HG03103 (cell line): Measurements from ENCODE around the gene AK1.
"Not testable (repeated sequence)": the region's sequence is repeated elsewhere in the genome, so short reads cannot be mapped to it uniquely, and the experiment has no call there.

Experiments used
- ATAC-seq: cut with Tn5 transposase; IDR thresholded peaks from one replicate; pipeline ENCODE4 v1.9.1; 2021; ENCODE audit warnings: low read depth; ENCODE audit not compliant: unreplicated experiment

Gene AK1

DNA sequence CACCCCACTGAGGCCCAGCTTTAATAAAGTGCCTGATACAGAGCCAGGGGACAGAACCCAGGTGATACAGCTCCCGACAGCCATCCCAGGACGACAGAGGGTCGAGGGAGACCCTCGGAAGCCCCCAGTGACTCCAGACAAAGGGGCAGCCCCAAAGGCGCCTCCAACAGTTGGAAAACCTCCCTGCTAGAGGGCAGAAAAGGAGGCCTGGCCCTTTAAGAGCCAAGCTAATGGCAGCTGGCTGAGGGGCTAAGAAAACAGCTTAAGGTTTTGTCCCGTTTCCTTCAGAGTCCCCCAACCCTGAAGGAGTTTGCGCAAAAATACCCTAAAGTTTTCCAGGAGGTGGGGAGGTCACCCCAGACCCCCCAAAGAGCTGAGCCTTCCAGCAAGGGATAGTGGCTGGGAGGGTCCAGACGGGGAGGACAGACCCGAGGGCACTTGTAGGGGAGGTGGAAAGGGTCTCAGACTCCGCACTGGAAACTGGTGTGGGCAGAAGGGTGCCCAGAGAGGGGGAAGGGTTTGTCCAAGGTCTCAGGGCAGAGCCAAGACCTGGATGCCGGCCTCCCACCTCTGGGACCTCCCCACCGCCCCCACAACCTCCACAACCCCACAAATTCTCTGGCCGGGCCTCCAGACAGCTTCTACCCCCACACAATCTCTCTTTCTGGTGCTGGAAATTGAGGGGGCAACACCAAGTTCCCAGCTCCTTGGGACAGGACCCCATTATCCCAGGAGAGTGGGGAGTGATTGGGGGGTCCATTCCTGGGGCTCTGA is 8.2 kb upstream of the AK1 start:
- ATAC-seq: no peak

DNA sequence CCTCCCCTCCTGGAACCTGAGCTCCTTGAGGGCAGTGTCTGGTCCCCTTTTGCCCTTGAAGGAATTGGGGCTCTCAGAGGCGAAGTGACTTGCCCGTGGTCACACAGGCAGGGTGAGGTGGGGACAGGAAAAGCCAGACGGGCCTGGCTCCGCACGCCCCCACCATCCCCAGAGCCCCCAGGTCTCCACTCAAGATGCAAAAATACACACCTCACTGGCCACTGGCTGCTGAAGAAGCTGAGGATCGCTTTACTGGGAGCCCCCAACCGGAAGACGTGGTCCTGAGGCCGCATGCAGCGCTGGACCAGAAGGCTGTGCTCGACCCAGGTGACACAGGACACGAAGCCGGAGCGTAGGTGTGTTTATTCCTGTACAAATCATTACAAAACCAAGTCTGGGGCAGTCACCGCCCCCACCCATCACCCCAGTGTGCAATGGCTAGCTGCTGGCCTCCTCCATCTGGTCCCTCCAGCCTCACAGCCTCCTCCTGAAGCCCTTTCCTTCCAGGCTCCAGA is 7.6 kb upstream of the AK1 start:
- no peak for ATAC-seq

GRCh38 chr9:127884427-127884911 is 7.0 kb upstream of the AK1 start:
- ATAC-seq: no peak

DNA sequence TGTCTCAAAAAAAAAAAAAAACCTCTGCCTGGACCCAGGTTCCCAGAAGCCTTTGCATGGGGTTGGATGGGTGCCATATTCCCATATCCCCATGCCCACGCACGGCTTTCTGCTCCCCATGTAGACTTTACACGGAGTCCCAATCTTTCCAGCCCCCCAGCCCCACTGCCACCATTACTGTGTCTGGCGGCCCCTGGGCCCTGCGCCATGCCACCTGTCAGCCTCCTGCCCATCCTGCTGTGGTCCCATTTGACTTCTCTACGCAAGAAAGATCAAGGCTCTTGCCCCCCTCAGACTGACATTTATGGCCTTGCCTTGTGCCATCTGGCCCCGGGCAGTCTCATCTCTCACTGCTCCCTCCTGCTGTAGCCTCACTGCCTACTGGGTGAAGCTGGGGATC is 6.5 kb upstream of the AK1 start:
- ATAC-seq: no peak

DNA sequence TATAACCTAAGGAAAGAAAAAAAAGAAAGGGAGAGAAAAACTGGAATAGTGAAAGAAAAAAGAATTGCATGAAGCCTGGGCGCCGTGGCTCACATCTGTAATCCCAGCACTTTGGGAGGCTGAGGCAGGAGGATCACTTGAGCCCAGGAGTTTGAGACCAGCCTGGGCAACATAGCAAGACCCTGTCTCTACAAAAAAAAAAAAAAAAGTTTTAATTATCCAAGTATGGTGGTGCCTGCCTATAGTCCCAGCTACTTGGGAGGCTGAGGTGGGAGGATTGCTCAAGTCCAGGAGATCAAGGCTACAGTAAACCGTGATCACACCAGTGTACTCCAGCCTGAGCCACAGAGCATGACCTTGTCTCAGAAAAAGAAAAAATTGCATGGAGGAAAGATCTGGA is 4.2 kb upstream of the AK1 start:
- not testable (repeated sequence) for ATAC-seq

GRCh38 chr9:127880143-127880542 is 2.7 kb upstream of the AK1 start:
- no peak for ATAC-seq

GRCh38 chr9:127878652-127879390 is 1.3 kb upstream of the AK1 start:
- no peak for ATAC-seq

DNA sequence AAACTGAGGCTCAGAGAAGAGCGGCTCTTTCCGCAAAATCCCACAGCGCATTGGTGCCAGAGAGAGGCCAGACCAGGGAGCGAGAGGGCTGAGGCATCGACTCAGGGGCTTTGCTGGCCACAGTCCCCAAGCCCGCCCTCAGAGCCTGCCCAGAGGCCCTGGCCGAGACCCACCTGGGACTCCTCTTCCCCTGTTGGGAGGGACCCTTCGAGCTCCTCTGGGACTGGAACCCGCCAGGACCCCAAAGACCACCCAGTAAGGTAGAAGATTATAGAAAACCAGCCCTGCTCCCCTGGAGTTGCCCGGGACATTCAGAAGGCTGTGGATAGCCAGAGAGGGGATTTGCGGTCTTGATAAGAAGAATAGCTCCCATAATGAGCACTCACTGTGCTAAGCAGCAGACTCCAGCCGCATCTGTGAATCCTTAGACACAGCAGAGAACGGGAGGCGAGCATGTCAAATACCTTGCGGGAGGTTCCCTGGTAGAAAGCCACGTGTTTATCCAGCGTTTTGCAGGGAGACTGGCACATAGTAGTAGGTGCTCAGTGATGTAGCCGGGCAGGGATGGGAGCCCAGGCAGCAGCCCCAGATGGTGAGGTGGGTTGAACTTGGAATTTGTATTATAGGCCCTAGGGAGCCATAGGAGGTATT is 651 bp upstream of the AK1 start:
- no peak for ATAC-seq

GRCh38 chr9:127876764-127877562 is 512 bp downstream of the AK1 start:
- ATAC-seq: no peak

GRCh38 chr9:127876026-127876763 is 1.3 kb downstream of the AK1 start:
- no peak for ATAC-seq

- ATAC-seq: no peak
Measured at GRCh38 chr9:127875306-127875966, 2.0 kb downstream of the AK1 start.

- no peak for ATAC-seq
Measured at GRCh38 chr9:127874301-127875221, 2.9 kb downstream of the AK1 start.

DNA sequence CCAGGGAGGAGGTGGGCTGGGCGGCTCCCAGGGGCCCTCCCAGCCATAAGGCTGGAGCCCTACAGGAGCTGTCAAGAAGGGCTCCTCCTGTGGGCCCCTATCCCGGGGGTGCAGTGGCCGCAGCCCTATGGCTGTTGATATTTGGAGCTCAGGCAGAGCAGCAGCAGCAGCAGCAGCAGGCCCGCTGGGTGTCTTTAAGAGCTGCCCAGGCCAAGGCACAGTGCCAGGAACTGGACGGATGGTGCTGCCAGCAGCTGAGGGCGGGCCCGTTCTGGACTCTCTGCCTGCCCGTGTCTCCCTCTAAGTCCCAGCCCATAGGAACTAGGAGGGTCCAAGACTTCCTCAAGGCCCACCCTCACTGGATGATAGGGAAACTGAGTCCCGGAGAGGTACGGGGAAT is 3.6 kb downstream of the AK1 start:
- ATAC-seq: no peak

DNA sequence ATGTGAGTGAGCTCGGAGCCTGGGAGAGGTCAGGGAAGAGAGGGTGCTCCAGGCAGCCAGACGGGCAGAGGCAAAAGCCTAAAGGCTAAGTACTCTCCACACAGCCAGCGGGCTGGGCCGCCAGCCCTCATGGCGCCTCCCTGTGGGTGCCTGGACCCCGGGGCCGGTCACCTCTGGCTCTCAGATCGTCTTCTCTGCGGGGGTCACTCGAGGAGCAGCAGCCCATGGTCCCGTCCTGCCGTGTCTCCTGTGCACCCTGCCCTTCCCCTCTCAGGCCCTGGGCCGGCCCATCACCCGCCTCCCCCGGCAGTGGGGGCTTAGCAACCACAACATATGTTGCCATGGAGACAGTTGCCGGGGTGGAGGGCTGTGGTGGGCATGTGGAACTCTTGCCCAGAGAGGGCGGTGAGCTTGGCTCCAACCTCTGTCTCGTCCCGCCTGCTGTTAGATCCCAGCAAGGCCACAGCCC is 4.2 kb downstream of the AK1 start:
- no peak for ATAC-seq

DNA sequence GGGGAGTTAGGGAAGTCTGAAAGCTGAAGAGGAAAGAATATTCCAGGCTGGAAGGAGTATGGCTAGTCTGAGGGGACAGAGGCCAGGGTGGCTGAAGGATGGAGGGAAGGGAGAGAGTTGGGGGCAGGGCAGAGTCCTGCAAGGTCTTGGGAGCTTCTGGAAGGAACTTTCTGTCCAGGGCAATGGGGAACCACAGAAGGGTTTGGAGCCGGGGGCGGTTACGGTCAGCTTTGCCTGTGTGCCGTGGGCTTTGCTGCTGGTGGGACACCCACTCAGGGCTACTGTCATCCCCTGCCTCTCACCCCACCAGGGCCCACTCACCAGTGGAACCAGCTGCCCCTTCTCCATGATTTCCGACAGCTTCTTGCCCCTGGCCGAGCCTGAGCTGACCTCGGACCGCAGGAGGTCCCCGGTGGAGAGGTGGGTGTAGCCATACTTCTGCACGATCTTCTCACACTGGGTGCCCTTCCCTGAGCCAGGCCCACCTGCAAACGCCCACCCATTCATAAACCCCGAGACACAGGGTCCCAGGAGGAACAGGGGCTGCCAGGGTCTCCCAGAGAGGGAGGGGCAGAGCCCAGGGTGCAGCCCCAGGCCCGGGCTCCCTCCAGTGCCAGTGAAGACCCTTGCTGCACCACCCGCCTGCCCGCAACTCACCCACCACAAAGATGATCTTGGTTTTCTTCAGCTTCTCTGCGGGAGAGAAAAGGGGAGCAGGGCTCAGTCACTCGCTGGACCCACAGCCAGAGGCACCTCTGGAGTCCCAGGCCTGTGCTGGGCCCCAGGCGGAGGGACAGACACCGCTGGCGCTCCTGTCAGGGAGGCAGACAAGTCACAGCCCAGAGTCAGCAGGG is 4.9 kb downstream of the AK1 start:
- no peak for ATAC-seq

DNA sequence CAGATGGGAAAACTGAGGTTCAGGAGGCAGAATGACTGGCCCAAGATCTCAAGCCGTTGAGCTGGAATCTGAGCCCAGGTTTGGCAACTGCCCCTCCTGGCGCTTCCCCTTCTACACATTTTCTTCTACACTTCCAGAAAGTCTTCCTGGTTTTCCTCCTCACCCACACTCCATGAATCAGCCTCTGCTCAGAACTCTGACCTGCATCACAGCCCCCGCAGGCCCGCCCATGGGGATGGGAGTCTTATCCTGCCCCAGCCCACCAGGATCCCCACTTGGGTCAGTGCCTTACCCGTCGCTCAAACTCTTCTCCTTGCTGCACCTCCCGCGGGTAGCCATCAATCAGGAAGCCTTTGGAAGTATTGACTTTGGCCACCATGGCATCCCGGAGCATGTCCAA is 5.9 kb downstream of the AK1 start:
- ATAC-seq: no peak

DNA sequence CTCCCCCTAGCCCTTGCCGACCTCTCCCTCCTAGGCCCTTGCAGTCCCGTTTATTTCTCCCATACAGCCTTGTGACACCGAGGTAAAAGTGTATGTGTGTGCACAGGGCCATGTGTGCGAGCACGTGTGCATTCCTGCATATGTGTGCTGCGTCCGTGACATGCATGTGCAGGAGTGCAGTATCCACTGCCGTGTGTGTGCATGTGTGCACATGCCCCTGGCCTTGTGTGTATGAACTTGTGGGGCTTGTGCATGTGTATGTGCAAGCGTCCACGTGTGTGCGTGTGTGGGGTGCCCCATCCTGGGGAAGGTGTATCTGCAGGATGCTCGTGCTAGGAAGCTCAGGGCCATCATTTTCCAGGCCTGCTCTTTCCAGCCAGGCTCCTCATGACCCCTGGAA is 6.6 kb downstream of the AK1 start:
- no peak for ATAC-seq
